Urinary bladder (tissue), 4 donors: ENCODE results near the gene NFATC3. TPM values are rescaled to one million over a fixed set of nuclear protein-coding genes. Genes with fewer than 3 reads are reported as not detected.
"Not testable (repeated sequence)": the region's sequence is repeated elsewhere in the genome, so short reads cannot be mapped to it uniquely, and the experiment has no call there.

Experiments
- DNase-seq: peaks from one replicate; pipeline ENCODE4 v3.0.0-alpha.2; 2015; ENCODE audit errors: extremely low spot score
- H3K27ac ChIP-seq: one replicate; pipeline ENCODE4 v1.5.1; 2013; ENCODE audit warnings: low read depth, mild to moderate bottlenecking, moderate library complexity
- H3K36me3 ChIP-seq: one replicate; pipeline ENCODE4 v1.6.1; 2013; ENCODE audit warnings: mild to moderate bottlenecking, moderate library complexity; ENCODE audit not compliant: insufficient read depth
- H3K4me1 ChIP-seq: one replicate; pipeline ENCODE4 v1.6.1; 2013; ENCODE audit warnings: mild to moderate bottlenecking, moderate library complexity; ENCODE audit not compliant: insufficient read depth
- H3K4me3 ChIP-seq: one replicate; pipeline ENCODE4 v1.5.1; 2013; ENCODE audit warnings: low read depth, low read length
- WGBS: extraction: QIAGEN DNeasy Blood & Tissue Kit; methylation state at CpG from one replicate; pipeline ENCODE4 v1.1.7; 2013; 5-methylcytosine and 5-hydroxymethylcytosine counted together
- polyA plus RNA-seq: library from polyadenylated mRNA; stranded (reverse); fragments of 200-250 nt; gene quantifications from one replicate; pipeline ENCODE4 v1.2.3, GENCODE V29; 2013
- total RNA-seq: library from RNA; depleted of rRNA; stranded (reverse); fragments of >200 nt; gene quantifications from one replicate; pipeline ENCODE4 v1.2.3, GENCODE V29; 2014
- donor health status: healthy with polysubstance abuse.
- donor health status: healthy.

The NFATC3 gene
- total and polyA plus RNA-seq, 2 donors = 20.2 to 27.1 TPM

GRCh38 chr16:68131813-68132706, 46.9 kb downstream of the NFATC3 start:
- no peaks in the 10 kb centered on the region for H3K36me3 ChIP-seq
- WGBS = 92% methylated on average over 2 of the region's 2 CpGs
- no peak for DNase-seq
- H3K4me1 ChIP-seq = no peaks in the 10 kb centered on the region
- no peak overlapping the region for H3K4me3 ChIP-seq
- no peak overlapping the region for H3K27ac ChIP-seq

GRCh38 chr16:68133000-68133399, 47.8 kb downstream of the NFATC3 start:
- H3K4me1 ChIP-seq, H3K27ac ChIP-seq, H3K36me3 ChIP-seq, DNase-seq, H3K4me3 ChIP-seq: not testable (repeated sequence)
- WGBS = 95% methylated on average over 4 of the region's 4 CpGs

DNA sequence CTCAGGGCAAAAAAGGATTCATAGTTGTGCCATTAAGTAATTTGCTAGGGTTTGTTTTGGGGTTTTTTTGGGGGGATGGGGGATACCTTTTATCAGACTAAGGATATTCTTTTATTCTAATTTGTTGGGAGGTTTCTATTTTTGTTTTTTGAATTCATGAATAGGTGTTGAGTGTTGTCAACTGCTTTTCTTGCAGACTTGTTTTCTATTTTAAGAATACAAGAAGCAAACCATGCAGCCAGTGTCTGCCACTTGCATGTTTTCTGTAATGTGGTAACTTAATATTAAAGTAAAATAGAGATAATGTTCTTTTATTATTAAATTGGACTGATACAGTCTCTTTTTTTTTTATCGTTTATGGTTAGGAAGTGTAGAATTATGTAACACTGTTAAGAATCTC, 49.5 kb downstream of the NFATC3 start:
- 94% methylated on average over 1 of the region's 1 CpG for WGBS
- no peak for DNase-seq
- no peaks in the 10 kb centered on the region for H3K4me1 ChIP-seq
- no peak overlapping the region for H3K27ac ChIP-seq
- H3K36me3 ChIP-seq = no peaks in the 10 kb centered on the region
- no peak overlapping the region for H3K4me3 ChIP-seq

DNA sequence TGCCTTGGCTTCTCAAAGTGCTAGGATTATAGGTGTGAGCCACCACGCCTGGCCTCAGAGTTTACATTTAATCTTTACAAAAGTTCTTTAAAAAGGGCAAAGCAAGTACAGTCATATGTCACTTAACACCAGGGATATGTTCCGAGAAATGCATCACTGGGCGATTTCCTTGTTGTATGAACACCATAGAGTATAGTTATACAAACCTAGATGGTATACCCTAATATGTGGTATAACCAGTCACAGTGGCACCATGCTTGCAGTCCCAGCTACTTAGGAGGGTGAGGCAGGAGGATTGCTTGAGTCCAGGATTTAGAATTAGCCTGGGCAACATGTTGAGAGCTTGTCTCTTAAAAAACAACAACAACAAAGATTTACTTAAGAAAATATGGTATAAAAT, 51.3 kb downstream of the NFATC3 start:
- Histone ChIP-seq H3K4me3 (no peak overlapping the region), H3K27ac (no peak overlapping the region), H3K4me1 (no peaks in the 10 kb centered on the region), H3K36me3 (no peaks in the 10 kb centered on the region)
- DNase-seq = no peak
- WGBS = 96% methylated on average over 3 of the region's 3 CpGs

DNA sequence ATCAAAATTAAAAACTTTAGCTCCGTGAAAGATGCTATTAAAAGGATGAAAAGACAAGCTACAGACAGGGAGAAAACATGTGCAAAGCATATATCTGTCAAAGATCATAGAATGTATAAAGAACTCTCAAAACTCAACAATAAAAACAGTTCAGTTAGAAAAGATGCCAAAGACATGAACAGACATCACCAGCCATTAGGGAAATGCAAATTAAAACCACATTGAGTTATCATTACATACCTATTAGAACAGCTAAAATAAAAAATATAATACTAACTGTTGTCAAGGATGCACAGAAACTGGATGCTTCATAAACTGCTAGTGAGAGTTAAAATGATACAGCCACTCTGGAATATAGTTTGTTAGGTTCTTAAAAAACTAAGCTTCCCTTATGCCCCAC, 58.8 kb downstream of the NFATC3 start:
- 86% methylated on average over 1 of the region's 1 CpG for WGBS
- no peak for DNase-seq
- Histone ChIP-seq H3K4me3 (no peak overlapping the region), H3K4me1 (peaks cover 3% of the 10 kb centered on the region), H3K27ac (no peak overlapping the region), H3K36me3 (no peaks in the 10 kb centered on the region)

DNA sequence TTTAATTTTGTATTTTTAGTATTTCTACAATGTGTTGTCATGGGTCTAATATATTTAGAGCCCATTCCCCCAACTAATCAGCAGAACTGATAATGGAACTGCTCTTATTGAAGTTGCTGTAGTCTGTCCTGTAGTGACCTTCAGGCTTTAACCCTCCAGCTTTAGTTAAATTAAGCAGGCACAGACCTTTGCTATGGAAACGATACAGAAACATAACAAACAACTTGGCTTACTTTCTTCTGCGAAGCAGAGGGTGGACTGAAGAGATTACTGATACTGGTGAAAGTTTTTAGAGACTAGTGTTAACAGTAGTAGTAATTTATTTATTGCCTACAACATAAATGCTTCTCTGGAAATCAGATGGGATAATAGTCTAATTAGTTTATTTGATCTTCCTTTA, 61.4 kb downstream of the NFATC3 start:
- H3K27ac ChIP-seq = no peak overlapping the region
- no peak overlapping the region for H3K4me3 ChIP-seq
- no peak for DNase-seq
- WGBS = 10% methylated on average over 2 of the region's 2 CpGs
- peaks cover 5% of the 10 kb centered on the region for H3K4me1 ChIP-seq
- no peaks in the 10 kb centered on the region for H3K36me3 ChIP-seq

GRCh38 chr16:68147444-68147843, 62.3 kb downstream of the NFATC3 start:
- Histone ChIP-seq H3K27ac (no peak overlapping the region), H3K4me1 (peaks cover 5% of the 10 kb centered on the region), H3K4me3 (no peak overlapping the region), H3K36me3 (no peaks in the 10 kb centered on the region)
- DNase-seq = no peak
- WGBS = 80% methylated on average over 1 of the region's 1 CpG

GRCh38 chr16:68149596-68149995, 64.4 kb downstream of the NFATC3 start:
- no peak for DNase-seq
- no peaks in the 10 kb centered on the region for H3K36me3 ChIP-seq
- no peak overlapping the region for H3K4me3 ChIP-seq
- no peak overlapping the region for H3K27ac ChIP-seq
- peaks cover 3% of the 10 kb centered on the region for H3K4me1 ChIP-seq

GRCh38 chr16:68155425-68155824, 70.3 kb downstream of the NFATC3 start:
- Histone ChIP-seq H3K4me1 (peaks cover 1% of the 10 kb centered on the region), H3K36me3 (peaks cover 3% of the 10 kb centered on the region), H3K4me3 (no peak overlapping the region), H3K27ac (no peak overlapping the region)
- WGBS = 94% methylated on average over 3 of the region's 3 CpGs
- DNase-seq = no peak

DNA sequence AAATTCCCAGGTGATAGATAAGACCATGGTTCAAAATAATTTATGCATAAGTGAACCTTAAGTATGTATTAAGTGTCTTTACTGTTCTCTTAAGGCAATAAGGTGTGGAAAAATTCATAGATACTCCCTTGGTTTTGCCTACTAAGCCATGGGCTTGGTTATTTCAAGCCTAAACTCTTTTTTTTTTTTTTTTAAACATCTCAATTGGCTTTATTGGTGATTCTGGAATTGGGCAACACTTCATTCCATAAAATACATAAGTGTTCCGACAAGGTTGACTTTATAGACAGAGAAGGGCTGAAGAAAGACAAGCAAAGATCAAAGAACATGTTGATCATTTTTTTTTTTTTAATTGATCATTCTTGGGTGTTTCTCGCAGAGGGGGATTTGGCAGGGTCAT, 77.2 kb downstream of the NFATC3 start:
- Histone ChIP-seq H3K4me1 (no peaks in the 10 kb centered on the region), H3K4me3 (no peak overlapping the region), H3K27ac (no peak overlapping the region), H3K36me3 (peaks cover 1% of the 10 kb centered on the region)
- no peak for DNase-seq
- WGBS = 99% methylated on average over 2 of the region's 2 CpGs

DNA sequence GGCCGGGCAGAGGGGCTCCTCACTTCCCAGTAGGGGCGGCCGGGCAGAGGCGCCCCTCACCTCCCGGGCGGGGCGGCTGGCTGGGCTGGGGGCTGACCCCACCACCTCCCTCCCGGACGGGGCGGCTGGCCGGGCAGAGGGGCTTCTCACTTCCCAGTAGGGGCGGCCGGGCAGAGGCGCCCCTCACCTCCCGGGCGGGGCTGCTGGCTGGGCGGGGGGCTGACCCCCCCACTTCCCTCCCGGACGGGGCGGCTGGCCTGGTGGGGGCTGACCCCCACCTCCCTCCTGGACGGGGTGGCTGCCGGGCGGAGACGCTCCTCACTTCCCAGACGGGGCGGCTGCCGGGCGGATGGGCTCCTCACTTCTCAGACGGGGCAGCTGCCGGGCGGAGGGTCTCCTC, 78.1 kb downstream of the NFATC3 start:
- 97% methylated on average over 30 of the region's 31 CpGs for WGBS
- H3K4me1 ChIP-seq, H3K27ac ChIP-seq, DNase-seq, H3K36me3 ChIP-seq, H3K4me3 ChIP-seq: not testable (repeated sequence)

- 83% methylated on average over 3 of the region's 3 CpGs for WGBS
- no peak overlapping the region for H3K4me3 ChIP-seq
Measured at GRCh38 chr16:68166264-68166663, 81.1 kb downstream of the NFATC3 start.

DNA sequence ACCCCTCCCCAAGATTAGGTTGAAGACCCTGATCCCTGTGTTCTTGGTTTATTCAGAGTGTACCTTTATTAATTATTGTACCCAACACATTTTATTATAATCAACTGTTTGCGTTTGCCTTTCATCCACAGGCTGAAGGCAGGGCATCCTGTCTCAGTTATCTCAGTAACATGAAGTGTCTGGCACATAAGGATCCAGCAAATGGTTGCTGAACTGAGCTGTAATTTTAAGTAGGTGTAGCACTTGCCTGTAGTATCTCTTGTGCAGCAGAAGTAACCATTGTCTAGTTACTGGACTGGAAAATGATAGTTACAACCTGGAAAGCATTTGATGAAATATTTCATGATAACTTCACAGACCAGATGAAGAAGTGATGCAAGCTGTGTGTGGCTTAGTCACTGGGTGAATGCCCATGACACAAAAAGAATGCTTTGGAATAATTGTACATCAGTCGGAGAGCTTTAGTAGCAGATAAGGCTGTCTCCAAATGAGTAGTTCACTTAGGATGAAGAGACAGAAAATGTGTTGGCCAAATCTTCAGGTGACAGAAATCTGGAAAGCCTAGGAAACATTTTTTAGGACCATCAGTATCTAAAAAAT, 94.1 kb downstream of the NFATC3 start:
- DNase-seq = no peak
- Histone ChIP-seq H3K4me1 (no peaks in the 10 kb centered on the region), H3K36me3 (peaks cover 1% of the 10 kb centered on the region), H3K4me3 (no peak overlapping the region), H3K27ac (no peak overlapping the region)
- 79% methylated on average over 2 of the region's 2 CpGs for WGBS

More at GRCh38 chr16:68166264-68166663, 81.1 kb downstream of the NFATC3 start:
- Histone ChIP-seq H3K36me3 (no peaks in the 10 kb centered on the region), H3K27ac (no peak overlapping the region), H3K4me1 (no peaks in the 10 kb centered on the region)
- DNase-seq = no peak

DNA sequence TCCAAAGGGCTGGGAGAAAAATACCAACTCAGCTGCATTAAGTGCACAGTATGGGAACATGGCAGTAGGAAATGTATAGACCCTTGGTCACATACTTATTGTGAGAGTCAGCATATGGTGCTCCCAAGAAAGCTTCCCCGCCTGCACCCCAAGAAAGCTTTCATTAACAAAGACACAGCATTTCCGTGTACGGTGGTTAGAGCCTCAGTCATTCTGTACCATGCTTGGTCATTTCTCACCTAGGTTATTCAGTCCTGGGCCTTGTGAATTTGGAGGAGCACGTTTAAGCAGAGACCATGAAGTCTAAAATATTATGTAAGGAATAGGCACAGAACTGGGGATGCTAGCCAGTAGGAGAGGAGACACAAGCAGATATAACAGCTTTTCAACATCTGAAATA, 94.7 kb downstream of the NFATC3 start:
- no peak for DNase-seq
- H3K36me3 ChIP-seq = peaks cover 1% of the 10 kb centered on the region
- no peak overlapping the region for H3K27ac ChIP-seq
- no peak overlapping the region for H3K4me3 ChIP-seq
- 95% methylated on average over 4 of the region's 4 CpGs for WGBS
- no peaks in the 10 kb centered on the region for H3K4me1 ChIP-seq
